Immature natural killer cell (primary cell): ENCODE results near the gene RBM7. TPM values are rescaled to one million over a fixed set of nuclear protein-coding genes. Genes with fewer than 3 reads are reported as not detected.
A peak's percentile ranks its signal among the peaks of the same experiment; 100 is the strongest.

Experiments used
- DNase-seq, 3 donors: peaks; one replicate each; pipeline ENCODE4 v3.0.0; 2022; ENCODE audit warnings: mixed read lengths in 1 of 3
- H3K27ac Mint-ChIP-seq, 6 donors: one replicate each; pipeline ENCODE4 v1.8.0; 2020; ENCODE audit warnings: mixed read lengths in 6 of 6, mild to moderate bottlenecking in 5 of 6, inconsistent platforms in 4 of 6, moderate library complexity in 3 of 6
- H3K27me3 Mint-ChIP-seq, 3 donors: one replicate each; pipeline ENCODE4 v1.8.0; 2020 to 2021; ENCODE audit warnings: low read depth in 3 of 3, mild to moderate bottlenecking in 3 of 3, mixed read lengths in 3 of 3, moderate library complexity in 3 of 3, inconsistent platforms in 1 of 3
- H3K36me3 Mint-ChIP-seq, 3 donors: one replicate each; pipeline ENCODE4 v1.8.0; 2020; ENCODE audit warnings: mixed read lengths in 3 of 3, inconsistent platforms in 2 of 3, mild to moderate bottlenecking in 2 of 3
- H3K4me1 Mint-ChIP-seq, 2 donors: one replicate each; pipeline ENCODE4 v1.8.0; 2020; ENCODE audit warnings: inconsistent platforms in 2 of 2, mild to moderate bottlenecking in 2 of 2, mixed read lengths in 2 of 2, moderate library complexity in 1 of 2
- H3K4me3 Mint-ChIP-seq, 5 donors: one replicate each; pipeline ENCODE4 v1.8.0; 2020; ENCODE audit warnings: mild to moderate bottlenecking in 5 of 5, mixed read lengths in 5 of 5, inconsistent platforms in 3 of 5, moderate library complexity in 3 of 5
- H3K9me3 Mint-ChIP-seq, 6 donors: one replicate each; pipeline ENCODE4 v1.8.0; 2020; ENCODE audit warnings: mild to moderate bottlenecking in 6 of 6, mixed read lengths in 6 of 6, inconsistent platforms in 4 of 6, moderate library complexity in 3 of 6
- polyA plus RNA-seq, 3 donors: library from polyadenylated mRNA; unstranded; fragments of 300-500 nt; fragmentation: Illumina TruSeq; gene quantifications; one replicate each; pipeline ENCODE4 v1.2.3, GENCODE V29; 2021

RBM7 gene
- polyA plus RNA-seq, 3 donors from 2014 or later, result 29.4 to 46.5 (median 30.2) TPM

GRCh38 chr11:114379394-114380069 lies 20.9 kb upstream of the RBM7 start:
- H3K4me3 Mint-ChIP-seq, result no peak overlapping the region
- no peak overlapping the region for H3K27ac Mint-ChIP-seq
- peaks cover 4 to 13% (median 11%) of the 10 kb centered on the region in 3 donors for H3K27me3 Mint-ChIP-seq

GRCh38 chr11:114382509-114382908 lies 18.0 kb upstream of the RBM7 start:
- Mint-ChIP-seq H3K9me3 (peaks cover 0 to 6% (median 0%) of the 10 kb centered on the region in 6 donors), H3K27ac (no peak overlapping the region), H3K4me1 (no peaks in the 10 kb centered on the region), H3K4me3 (no peak overlapping the region), H3K27me3 (peaks cover 2 to 11% (median 11%) of the 10 kb centered on the region in 3 donors), H3K36me3 (peaks cover 0 to 4% (median 0%) of the 10 kb centered on the region in 3 donors)
- DNase-seq, result no peak

More at GRCh38 chr11:114379394-114380069, 20.9 kb upstream of the RBM7 start:
- no peak for DNase-seq
- no peaks in the 10 kb centered on the region for H3K4me1 Mint-ChIP-seq
- H3K36me3 Mint-ChIP-seq, result no peaks in the 10 kb centered on the region
- peaks cover 0 to 6% (median 0%) of the 10 kb centered on the region in 6 donors for H3K9me3 Mint-ChIP-seq

- Mint-ChIP-seq H3K4me3 (no peak overlapping the region), H3K36me3 (peaks cover 0 to 4% (median 0%) of the 10 kb centered on the region in 3 donors), H3K27ac (no peak overlapping the region), H3K4me1 (no peaks in the 10 kb centered on the region), H3K27me3 (peaks cover 2 to 11% (median 8%) of the 10 kb centered on the region in 3 donors), H3K9me3 (peaks cover 0 to 6% (median 0%) of the 10 kb centered on the region in 6 donors)
- DNase-seq, result no peak
Measured at GRCh38 chr11:114384487-114384886, 16.0 kb upstream of the RBM7 start.

- no peak for DNase-seq
- no peak overlapping the region for H3K27ac Mint-ChIP-seq
- H3K9me3 Mint-ChIP-seq, result peaks cover 0 to 6% (median 0%) of the 10 kb centered on the region in 6 donors
- peaks cover 0 to 4% (median 0%) of the 10 kb centered on the region in 3 donors for H3K36me3 Mint-ChIP-seq
- peaks cover 2 to 11% (median 8%) of the 10 kb centered on the region in 3 donors for H3K27me3 Mint-ChIP-seq
- H3K4me1 Mint-ChIP-seq, result no peaks in the 10 kb centered on the region
- H3K4me3 Mint-ChIP-seq, result no peak overlapping the region
Measured at GRCh38 chr11:114386131-114386530, 14.3 kb upstream of the RBM7 start.

GRCh38 chr11:114386545-114386944 lies 13.9 kb upstream of the RBM7 start:
- Mint-ChIP-seq H3K27me3 (peaks cover 2 to 11% (median 8%) of the 10 kb centered on the region in 3 donors), H3K9me3 (peaks cover 0 to 6% (median 0%) of the 10 kb centered on the region in 6 donors), H3K4me1 (no peaks in the 10 kb centered on the region), H3K4me3 (no peak overlapping the region), H3K36me3 (peaks cover 0 to 4% (median 0%) of the 10 kb centered on the region in 3 donors), H3K27ac (no peak overlapping the region)
- no peak for DNase-seq

- no peaks in the 10 kb centered on the region for H3K9me3 Mint-ChIP-seq
- H3K27ac Mint-ChIP-seq, result no peak overlapping the region
- no peaks in the 10 kb centered on the region for H3K36me3 Mint-ChIP-seq
- peaks cover 1 to 5% (median 2%) of the 10 kb centered on the region in 3 donors for H3K27me3 Mint-ChIP-seq
- no peaks in the 10 kb centered on the region for H3K4me1 Mint-ChIP-seq
- DNase-seq, result no peak
- H3K4me3 Mint-ChIP-seq, result no peak overlapping the region
Measured at GRCh38 chr11:114392735-114393667, 7.5 kb upstream of the RBM7 start.

- H3K9me3 Mint-ChIP-seq, result no peaks in the 10 kb centered on the region
- no peak overlapping the region for H3K27ac Mint-ChIP-seq
- H3K4me1 Mint-ChIP-seq, result peaks cover 21 to 26% of the 10 kb centered on the region in 2 donors
- H3K4me3 Mint-ChIP-seq, result no peak overlapping the region
- no peak for DNase-seq
- peaks cover 5 to 12% (median 10%) of the 10 kb centered on the region in 3 donors for H3K27me3 Mint-ChIP-seq
- no peaks in the 10 kb centered on the region for H3K36me3 Mint-ChIP-seq
Measured at GRCh38 chr11:114395736-114396135, 4.7 kb upstream of the RBM7 start.

GRCh38 chr11:114396916-114397315 lies 3.5 kb upstream of the RBM7 start:
- Mint-ChIP-seq H3K4me1 (peaks cover 31 to 38% of the 10 kb centered on the region in 2 donors), H3K9me3 (no peaks in the 10 kb centered on the region), H3K27ac (no peak overlapping the region), H3K4me3 (no peak overlapping the region), H3K27me3 (peaks cover 5 to 12% (median 12%) of the 10 kb centered on the region in 3 donors), H3K36me3 (no peaks in the 10 kb centered on the region)
- DNase-seq, result no peak

- no peak overlapping the region for H3K27ac Mint-ChIP-seq
- no peaks in the 10 kb centered on the region for H3K9me3 Mint-ChIP-seq
- no peak overlapping the region for H3K4me3 Mint-ChIP-seq
Measured at GRCh38 chr11:114397349-114397982, 3.0 kb upstream of the RBM7 start.

GRCh38 chr11:114398303-114398920 lies 2.1 kb upstream of the RBM7 start:
- Mint-ChIP-seq H3K27me3 (peaks cover 5 to 12% (median 8%) of the 10 kb centered on the region in 3 donors), H3K27ac (peak overlapping the region in 5 of 6 donors; percentile 73 to 99 (median 99)), H3K4me3 (peak overlapping the region; percentile 42 to 97 (median 96)), H3K4me1 (peaks cover 38 to 52% of the 10 kb centered on the region in 2 donors), H3K36me3 (no peaks in the 10 kb centered on the region), H3K9me3 (no peaks in the 10 kb centered on the region)
- DNase-seq, result no peak

More at GRCh38 chr11:114397349-114397982, 3.0 kb upstream of the RBM7 start:
- H3K36me3 Mint-ChIP-seq, result no peaks in the 10 kb centered on the region
- H3K4me1 Mint-ChIP-seq, result peaks cover 35 to 42% of the 10 kb centered on the region in 2 donors
- DNase-seq, result no peak
- H3K27me3 Mint-ChIP-seq, result peaks cover 5 to 12% (median 8%) of the 10 kb centered on the region in 3 donors

GRCh38 chr11:114399490-114400215 lies 813 bp upstream of the RBM7 start:
- peak overlapping the region; percentile 96 to 97 (median 96) for H3K4me3 Mint-ChIP-seq
- H3K36me3 Mint-ChIP-seq, result no peaks in the 10 kb centered on the region
- no peak for DNase-seq
- peak overlapping the region; percentile 98 to 99 (median 99) for H3K27ac Mint-ChIP-seq
- H3K9me3 Mint-ChIP-seq, result no peaks in the 10 kb centered on the region
- H3K4me1 Mint-ChIP-seq, result peaks cover 44 to 64% of the 10 kb centered on the region in 2 donors
- H3K27me3 Mint-ChIP-seq, result peaks cover 5 to 10% (median 8%) of the 10 kb centered on the region in 3 donors

GRCh38 chr11:114400915-114401223 lies 403 bp downstream of the RBM7 start:
- peak overlapping the region; percentile 98 to 99 (median 99) for H3K27ac Mint-ChIP-seq
- H3K36me3 Mint-ChIP-seq, result peaks cover 0 to 5% (median 4%) of the 10 kb centered on the region in 3 donors
- peak overlapping the region; percentile 96 to 97 (median 96) for H3K4me3 Mint-ChIP-seq
- H3K9me3 Mint-ChIP-seq, result no peaks in the 10 kb centered on the region
- no peak for DNase-seq
- H3K4me1 Mint-ChIP-seq, result peaks cover 51 to 76% of the 10 kb centered on the region in 2 donors
- peaks cover 3 to 10% (median 8%) of the 10 kb centered on the region in 3 donors for H3K27me3 Mint-ChIP-seq
